ENCODE measurements around the gene ASB12.
"Not testable (repeated sequence)": the region's sequence is repeated elsewhere in the genome, so short reads cannot be mapped to it uniquely, and the experiment has no call there.

The ASB12 gene, protein sequence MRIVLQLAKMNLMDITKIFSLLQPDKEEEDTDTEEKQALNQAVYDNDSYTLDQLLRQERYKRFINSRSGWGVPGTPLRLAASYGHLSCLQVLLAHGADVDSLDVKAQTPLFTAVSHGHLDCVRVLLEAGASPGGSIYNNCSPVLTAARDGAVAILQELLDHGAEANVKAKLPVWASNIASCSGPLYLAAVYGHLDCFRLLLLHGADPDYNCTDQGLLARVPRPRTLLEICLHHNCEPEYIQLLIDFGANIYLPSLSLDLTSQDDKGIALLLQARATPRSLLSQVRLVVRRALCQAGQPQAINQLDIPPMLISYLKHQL

DNA sequence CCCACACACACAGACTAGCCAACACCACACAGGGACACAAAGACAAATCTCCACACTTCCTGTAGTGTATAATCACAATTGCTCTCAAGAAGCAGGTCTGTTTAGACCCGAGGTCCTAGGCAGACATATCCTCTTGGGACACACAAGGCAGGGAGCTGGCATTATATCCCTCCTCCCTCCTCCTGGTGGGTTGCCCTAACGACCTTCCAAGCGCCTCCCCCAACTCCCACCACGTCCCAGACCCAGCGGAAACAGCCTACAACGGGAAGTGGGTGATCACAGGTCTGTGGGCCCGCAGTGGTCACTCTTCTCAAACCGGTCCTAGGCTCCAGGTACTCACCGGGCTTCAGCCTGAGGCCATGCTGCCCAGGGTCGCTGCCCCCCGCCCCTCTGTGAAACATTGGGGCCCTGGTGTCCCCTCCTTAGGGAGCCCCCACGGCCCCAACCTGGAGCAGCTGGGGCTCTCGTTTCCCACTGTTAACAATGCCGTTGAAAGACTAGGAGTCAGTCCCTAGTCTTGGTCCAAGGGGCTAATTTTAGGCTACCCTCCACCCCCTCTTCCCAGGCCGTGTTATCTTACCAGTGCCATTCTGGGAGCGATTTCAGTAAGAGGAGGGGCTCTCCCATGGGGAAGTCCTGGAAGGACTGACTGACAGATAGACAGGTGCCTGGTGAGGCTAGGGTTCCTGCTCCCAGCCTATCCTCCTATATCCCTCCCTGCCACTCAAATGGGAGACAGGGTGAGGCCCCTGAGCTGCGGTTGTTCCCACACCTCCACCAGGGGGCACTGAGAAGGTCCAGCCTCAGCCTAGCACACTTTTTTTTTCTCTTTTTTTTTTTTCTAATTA lies at the start of gene ASB12:
ASB12 (minus strand) TSS at position 485 of the 848 bp plus-strand sequence. CDS start 4,957 bp downstream, outside the sequence.
- DNase-seq (ENCODE audit: low spot score), result no peak

DNA sequence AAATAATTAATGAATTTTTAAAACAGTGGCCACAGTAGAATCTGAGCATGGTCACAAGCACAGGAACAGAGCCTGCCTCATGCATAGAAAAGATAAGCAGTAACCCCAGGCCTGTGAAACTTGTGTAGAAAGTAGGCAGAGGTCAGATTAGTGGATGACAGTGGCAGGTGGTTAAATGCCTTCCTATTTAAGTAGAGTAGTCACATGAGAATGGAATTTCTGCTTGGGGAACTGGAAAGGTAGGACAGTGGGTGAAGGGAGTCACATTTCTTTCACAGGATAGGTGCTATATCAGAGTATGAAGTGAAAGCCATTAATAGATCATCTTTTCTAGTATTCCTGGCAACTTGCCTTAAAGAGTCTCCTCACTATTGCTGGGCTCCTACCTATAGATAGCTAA lies 34.9 kb upstream of the ASB12 start:
- DNase-seq (ENCODE audit: low spot score), result no peak

- no peak for DNase-seq (ENCODE audit: low spot score)
Measured at GRCh38 chrX:64229154-64229553, 1.3 kb downstream of the ASB12 start.

DNA sequence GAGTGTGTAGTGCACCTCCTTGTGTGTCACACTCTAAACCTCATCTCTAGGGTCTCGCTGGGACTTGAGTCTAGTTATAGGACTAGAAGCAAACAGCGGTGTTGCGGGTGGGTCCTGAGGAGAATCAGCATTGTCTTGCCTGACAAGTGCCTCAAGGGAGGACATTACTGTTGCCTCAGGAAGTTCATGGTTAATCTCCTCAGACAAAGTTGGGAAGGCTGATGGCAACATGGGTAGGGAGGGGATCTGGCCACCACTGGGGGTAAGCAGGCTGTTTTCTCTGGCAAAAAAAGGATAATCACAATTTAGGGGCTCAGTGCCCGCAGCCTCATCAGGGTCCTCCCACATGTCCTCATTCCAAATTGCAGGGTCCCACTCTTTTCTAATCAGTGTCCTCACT lies 12.4 kb downstream of the ASB12 start:
- DNase-seq (ENCODE audit: low spot score), result no peak

GRCh38 chrX:64213989-64214388 lies 16.4 kb downstream of the ASB12 start:
- not testable (repeated sequence) for DNase-seq (ENCODE audit: low spot score)

DNA sequence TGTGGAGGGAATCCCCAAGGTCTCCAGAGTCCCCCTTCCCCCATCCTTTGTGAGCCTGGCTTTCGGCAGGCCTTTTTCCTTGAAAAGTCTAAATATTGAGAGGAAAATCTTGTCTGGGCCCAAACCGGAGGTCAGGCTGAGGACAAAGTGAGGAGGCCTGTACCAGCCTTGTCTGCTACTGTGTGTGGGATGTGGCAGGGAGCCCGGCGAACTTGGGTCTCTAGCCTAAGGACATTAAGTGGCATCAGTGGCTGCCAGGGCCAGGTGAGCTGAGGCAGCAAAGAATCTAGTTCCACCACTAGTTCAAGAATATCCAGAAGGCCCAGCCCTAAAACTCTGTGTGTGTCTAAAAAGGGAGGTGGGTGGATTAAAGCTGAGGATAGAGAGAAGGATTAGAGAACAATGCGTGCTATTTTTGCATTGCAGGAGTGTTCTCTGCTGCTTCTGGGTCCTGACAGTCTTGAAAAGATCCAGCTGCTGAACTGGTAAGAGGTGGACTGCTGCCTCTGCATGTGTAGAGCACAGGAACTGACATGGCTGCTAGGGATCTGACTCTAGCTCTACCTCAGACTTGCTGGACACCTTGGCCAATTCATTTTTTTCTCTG lies 23.7 kb downstream of the ASB12 start:
- DNase-seq (ENCODE audit: low spot score), result no peak

DNA sequence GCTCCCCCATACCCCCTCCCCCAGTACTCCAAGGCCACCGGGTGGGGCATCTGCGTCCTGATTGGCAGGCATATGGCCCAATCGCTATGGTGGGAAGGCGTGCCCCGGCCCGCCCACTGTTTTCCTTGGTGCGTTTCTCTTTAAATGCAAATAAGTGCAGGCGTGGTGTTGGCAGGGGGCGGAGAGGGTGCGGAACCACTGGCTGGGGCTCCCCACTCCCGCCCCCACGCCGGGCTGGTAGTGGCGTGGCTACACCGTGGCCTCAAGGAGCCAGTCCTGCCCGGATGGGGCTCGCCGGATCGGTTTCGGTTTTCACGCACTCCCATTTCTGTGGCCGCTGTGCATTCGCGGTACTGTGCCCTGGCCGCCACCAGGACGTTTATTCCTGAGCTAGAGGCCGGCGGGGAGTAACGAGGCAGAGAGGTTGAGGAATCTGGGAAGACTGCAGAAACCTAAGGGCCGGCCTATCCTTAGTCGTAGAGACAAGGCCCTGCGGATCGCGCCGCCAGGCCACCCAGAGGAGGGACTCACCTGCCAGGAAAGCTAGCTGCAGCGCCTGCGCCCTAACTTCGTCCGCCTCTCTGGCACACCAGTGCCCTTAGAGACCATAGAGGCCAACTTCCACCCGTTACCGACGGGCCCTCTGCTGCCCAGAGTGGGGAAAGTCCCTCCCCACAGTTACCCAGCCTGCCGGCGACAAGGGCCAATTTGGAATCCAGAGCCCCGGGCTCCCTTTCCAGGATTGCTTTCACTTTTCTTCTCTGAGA lies 24.5 kb downstream of the ASB12 start:
- DNase-seq (ENCODE audit: low spot score), result peak; percentile 91

DNA sequence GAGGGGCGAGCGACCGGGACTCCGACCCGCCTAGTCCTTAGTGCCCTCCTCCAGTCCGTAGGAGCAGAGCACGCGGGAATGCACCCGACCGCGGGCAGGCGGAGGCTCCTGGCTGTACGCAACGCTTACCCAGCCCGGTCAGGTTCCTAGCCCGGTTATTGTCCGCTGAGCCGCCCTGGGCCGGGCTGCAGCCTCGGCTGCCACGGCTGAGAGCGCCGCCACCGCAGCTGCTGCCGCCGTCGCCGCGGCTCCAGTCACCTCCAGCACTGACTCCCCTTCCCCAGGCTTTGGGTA lies 25.0 kb downstream of the ASB12 start, which contains the start of gene AMER1:
AMER1 (minus strand) TSS at position 268 of the 294 bp plus-strand sequence. CDS start 12,422 bp downstream, outside the sequence.
- DNase-seq (ENCODE audit: low spot score), result no peak

- peak; percentile 69 for DNase-seq (ENCODE audit: low spot score)
Measured at GRCh38 chrX:64204701-64205440, 25.5 kb downstream of the ASB12 start.

GRCh38 chrX:64204252-64204651 lies 26.2 kb downstream of the ASB12 start:
- DNase-seq (ENCODE audit: low spot score), result no peak

GRCh38 chrX:64202808-64203325 lies 27.5 kb downstream of the ASB12 start:
- DNase-seq (ENCODE audit: low spot score), result no peak

GRCh38 chrX:64198036-64198435 lies 32.4 kb downstream of the ASB12 start:
- DNase-seq (ENCODE audit: low spot score), result no peak

- no peak for DNase-seq (ENCODE audit: low spot score)
Measured at GRCh38 chrX:64196606-64197005, 33.8 kb downstream of the ASB12 start.

DNA sequence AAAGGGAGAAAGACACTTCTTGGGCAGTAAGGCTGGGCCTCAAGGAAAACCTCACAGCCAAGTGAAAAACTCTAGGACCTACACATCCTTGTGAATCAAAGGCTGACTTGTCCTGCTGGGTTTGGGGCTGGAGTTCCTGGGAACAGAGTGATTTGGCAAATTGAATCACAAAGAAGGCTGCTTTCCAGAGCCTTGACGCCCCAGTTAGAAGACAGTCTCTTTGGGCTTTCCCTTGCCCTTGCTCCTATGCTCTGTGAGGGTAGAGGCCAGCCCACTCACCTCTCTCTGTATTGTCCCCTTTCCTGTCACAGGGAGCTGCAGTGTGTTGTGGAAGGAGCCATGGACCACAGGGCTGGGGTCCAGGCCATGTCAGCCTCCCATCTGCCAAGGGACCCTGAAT lies 34.5 kb downstream of the ASB12 start:
- no peak for DNase-seq (ENCODE audit: low spot score)

GRCh38 chrX:64192673-64193072 lies 37.7 kb downstream of the ASB12 start:
- no peak for DNase-seq (ENCODE audit: low spot score)

- DNase-seq (ENCODE audit: low spot score), result no peak
Measured at GRCh38 chrX:64192040-64192439, 38.4 kb downstream of the ASB12 start.

GRCh38 chrX:64191281-64192010 lies 39.0 kb downstream of the ASB12 start:
- peak; percentile 65 for DNase-seq (ENCODE audit: low spot score)

DNA sequence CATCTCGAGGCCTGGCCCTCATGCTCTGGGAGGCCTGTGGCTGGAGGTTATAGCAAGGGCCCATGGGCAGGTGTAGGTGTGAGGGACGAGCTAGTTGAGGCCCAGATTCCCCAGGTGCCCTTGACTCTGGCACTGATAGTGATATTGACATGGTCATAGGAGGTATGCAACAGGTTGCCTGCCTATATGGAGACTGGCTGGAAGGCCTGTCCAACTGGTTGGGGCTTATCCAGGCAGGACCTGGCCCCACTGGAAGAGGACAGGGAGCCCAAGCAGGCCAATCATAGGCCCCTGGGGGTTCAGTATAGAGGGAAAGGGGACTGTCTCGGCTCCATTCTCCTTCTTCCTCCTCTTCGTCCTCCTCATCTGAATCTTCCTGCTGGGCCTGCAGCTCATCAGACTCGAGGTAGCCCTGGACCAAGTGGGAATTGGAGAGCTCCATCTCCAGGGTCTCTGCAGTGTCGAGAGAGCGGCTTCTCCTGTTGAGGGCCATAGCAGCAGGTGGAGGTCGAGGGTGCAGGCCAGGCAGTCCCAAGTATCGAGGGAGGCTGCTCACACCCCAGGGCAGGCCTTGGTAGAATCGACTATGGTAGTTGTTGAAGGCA lies 40.2 kb downstream of the ASB12 start:
- no peak for DNase-seq (ENCODE audit: low spot score)

DNA sequence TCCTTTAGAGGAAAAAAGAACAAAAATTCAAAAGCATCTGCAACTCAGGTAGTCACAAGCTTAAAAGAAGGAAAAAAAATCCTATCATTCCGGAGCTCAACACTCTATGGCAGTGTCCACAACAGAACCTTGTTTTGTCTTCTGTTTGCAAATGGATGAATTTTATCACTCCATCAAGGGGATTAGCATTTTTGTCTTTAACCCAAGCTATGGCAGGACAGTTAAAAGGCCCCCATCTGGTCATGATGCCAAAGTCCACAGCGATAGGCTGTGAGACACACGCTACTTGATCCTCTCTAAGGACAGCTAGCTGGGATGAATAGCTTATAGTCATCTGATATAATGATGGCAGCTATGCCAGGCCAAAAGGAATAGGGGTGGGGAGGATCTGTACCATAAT lies 41.5 kb downstream of the ASB12 start:
- DNase-seq (ENCODE audit: low spot score), result no peak

- DNase-seq (ENCODE audit: low spot score), result no peak
Measured at GRCh38 chrX:64187762-64188150, 42.7 kb downstream of the ASB12 start.
